Spinal cord (tissue), 10 donors: ENCODE results near the gene TMEM231. TPM values are rescaled to one million over a fixed set of nuclear protein-coding genes. Genes with fewer than 3 reads are reported as not detected.
A peak's percentile ranks its signal among the peaks of the same experiment; 100 is the strongest.
"Not testable (repeated sequence)": the region's sequence is repeated elsewhere in the genome, so short reads cannot be mapped to it uniquely, and the experiment has no call there.

ENCODE experiments used
- DNase-seq, 6 donors: peaks; one replicate each; pipeline versions ENCODE4 v3.0.0 to v3.0.0-alpha.2; 2013 to 2015; ENCODE audit warnings: low spot score in 6 of 6, low read depth in 4 of 6
- H3K27ac ChIP-seq: one replicate; pipeline ENCODE4 v1.5.1; 2013; ENCODE audit warnings: low read depth, low read length, control low read depth
- H3K27me3 ChIP-seq: one replicate; pipeline ENCODE4 v1.6.1; 2013; ENCODE audit warnings: low read length; ENCODE audit not compliant: control insufficient read depth, insufficient read depth
- H3K36me3 ChIP-seq: one replicate; pipeline ENCODE4 v1.6.1; 2013; ENCODE audit warnings: low read length; ENCODE audit not compliant: control insufficient read depth, insufficient read depth
- H3K4me1 ChIP-seq: one replicate; pipeline ENCODE4 v1.6.1; 2013; ENCODE audit warnings: low read length; ENCODE audit not compliant: control insufficient read depth, insufficient read depth
- H3K4me3 ChIP-seq: one replicate; pipeline ENCODE4 v1.5.1; 2013; ENCODE audit warnings: low read depth, low read length, control low read depth
- H3K9me3 ChIP-seq: one replicate; pipeline ENCODE4 v1.6.1; 2013; ENCODE audit warnings: low read length; ENCODE audit not compliant: control insufficient read depth, insufficient read depth
- WGBS: methylation state at CpG from one replicate; pipeline ENCODE4 v1.1.5; 2013; ENCODE audit warnings: missing lambda C conversion rate; ENCODE audit not compliant: insufficient coverage; 5-methylcytosine and 5-hydroxymethylcytosine counted together
- polyA plus RNA-seq, 2 donors: library from polyadenylated mRNA; unstranded; fragments of 120-200 nt; gene quantifications; one replicate each; pipeline ENCODE4 v1.2.1, GENCODE V29; 2013; ENCODE audit not compliant: insufficient read length in 2 of 2
- total RNA-seq, 2 donors: library from RNA; depleted of rRNA in 1 of 2; stranded (reverse); fragments of 120-200 nt in 1 of 2; fragments of >200 nt in 1 of 2; gene quantifications; one replicate each; pipeline versions ENCODE4 v1.2.3 to v1.2.4, GENCODE V29; 2013 to 2014
- donor health status: healthy.

Gene TMEM231
- total and polyA plus RNA-seq, 4 donors, result 25.1 to 55.9 (median 40.8) TPM

DNA sequence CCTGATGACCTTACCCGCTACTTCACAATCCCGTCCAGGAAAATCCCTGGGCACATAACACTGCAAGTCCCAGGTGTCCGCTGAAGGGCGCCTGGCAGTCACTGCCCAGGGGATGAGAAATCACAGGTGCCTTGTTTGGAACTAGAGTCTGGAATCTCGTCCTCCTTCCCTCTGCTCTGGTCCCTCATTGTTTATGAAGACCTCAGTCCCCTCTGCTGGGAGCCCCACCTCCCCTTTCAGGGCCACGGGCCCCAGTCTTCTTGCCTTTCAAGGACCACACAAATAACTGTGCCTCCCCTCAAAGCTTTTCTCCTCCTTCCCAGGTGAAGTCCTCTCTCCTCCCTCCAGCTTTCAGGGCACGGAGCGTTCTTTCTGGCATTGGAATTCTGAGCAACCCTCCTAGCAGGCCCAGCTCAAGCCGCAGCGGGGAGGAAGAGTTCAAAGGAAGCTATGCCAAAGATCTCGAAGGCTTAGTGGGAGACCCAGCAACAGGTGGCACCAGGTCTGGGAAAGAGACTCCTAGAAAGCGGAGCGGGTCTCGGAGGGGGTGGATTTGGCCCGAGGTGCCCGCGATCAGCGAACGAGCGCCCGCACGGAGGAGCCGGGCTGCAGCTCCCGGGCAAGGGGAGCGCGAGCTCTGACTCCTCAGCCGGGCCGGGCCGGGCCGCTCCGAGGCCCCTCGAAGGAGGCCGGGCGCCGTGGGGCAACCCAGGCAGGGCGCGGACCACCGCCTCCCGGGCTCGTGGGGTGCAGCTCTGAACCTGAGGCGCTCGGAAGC, 39.7 kb downstream of the TMEM231 start:
- peak overlapping the region; percentile 90 for H3K27ac ChIP-seq
- not testable (repeated sequence) for H3K36me3 ChIP-seq, H3K27me3 ChIP-seq, H3K9me3 ChIP-seq
- peak overlapping the region; percentile 76 for H3K4me3 ChIP-seq
- H3K4me1 ChIP-seq, result peaks cover 12% of the 10 kb centered on the region
- 4% methylated on average over 38 of the region's 42 CpGs for WGBS
- DNase-seq, result peak in 2 of 6 donors; percentile 52 to 64

DNA sequence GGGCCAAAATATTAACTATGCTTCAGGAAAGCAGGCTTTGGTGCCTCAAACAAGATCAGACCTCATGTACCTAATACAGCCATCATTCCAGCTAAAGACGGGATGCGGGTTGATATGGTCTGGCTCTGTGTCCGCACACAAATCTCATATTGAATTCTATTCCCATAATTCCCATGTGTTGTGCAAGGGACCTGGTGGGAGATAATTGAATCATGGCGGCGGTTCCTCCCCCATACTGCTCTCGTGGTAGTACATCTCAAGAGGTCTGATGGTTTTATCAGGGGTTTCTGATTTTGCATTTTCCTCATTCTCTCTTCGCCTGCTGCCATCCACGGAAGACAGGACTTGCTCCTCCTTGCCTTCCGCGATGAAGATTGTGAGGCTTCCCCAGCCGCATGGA, 41.8 kb downstream of the TMEM231 start:
- Histone ChIP-seq H3K27ac (no peak overlapping the region), H3K9me3 (no peaks in the 10 kb centered on the region), H3K27me3 (no peaks in the 10 kb centered on the region), H3K36me3 (no peaks in the 10 kb centered on the region), H3K4me1 (peaks cover 12% of the 10 kb centered on the region), H3K4me3 (no peak overlapping the region)
- DNase-seq, result no peak
- WGBS, result 97% methylated on average over 5 of the region's 11 CpGs

DNA sequence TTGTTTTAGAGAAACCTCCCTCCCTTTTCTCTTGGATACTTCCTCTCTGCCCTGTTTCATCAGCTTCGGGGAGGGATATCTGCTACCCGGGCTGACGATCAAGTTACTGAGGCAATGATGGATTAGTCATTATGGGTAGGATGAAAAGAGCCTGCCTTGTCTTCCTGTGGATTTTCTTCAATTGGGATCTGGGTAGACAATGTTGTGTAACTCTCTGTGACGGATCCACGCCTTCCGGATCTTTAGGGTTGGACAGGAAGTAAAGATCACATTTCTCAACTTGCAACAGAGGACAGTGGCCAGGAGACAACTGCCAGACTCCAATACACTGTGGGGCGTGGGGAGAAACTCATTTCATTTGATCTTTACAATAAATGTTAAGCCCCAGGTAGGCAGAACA, 49.5 kb downstream of the TMEM231 start:
- no peak overlapping the region for H3K4me3 ChIP-seq
- no peaks in the 10 kb centered on the region for H3K36me3 ChIP-seq
- no peaks in the 10 kb centered on the region for H3K9me3 ChIP-seq
- H3K4me1 ChIP-seq, result peaks cover 6% of the 10 kb centered on the region
- no peak for DNase-seq
- H3K27ac ChIP-seq, result no peak overlapping the region
- H3K27me3 ChIP-seq, result no peaks in the 10 kb centered on the region
- WGBS, result 61% methylated on average over 5 of the region's 7 CpGs

DNA sequence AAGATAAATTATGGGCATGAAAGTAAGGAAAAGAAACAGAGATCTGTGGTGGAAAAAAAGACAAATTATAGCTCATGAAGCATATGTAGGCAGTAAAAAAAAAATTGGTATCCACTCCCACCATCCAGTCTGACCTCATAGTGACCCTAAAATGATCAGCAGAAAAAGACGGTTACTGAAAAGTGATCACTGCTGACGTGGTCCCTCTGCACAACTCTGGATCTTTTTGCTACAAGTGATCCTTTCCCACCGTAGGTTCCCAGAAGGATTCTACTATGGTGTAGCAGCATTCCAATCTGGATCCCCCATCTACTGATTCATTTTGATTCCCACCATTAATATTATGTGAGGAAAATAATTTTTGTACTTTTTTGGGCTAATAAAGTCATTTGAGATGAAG, 49.9 kb downstream of the TMEM231 start:
- Histone ChIP-seq H3K9me3 (no peaks in the 10 kb centered on the region), H3K27me3 (no peaks in the 10 kb centered on the region), H3K4me3 (no peak overlapping the region), H3K4me1 (peaks cover 10% of the 10 kb centered on the region), H3K36me3 (no peaks in the 10 kb centered on the region), H3K27ac (no peak overlapping the region)
- DNase-seq, result no peak
- no CpG with 5 or more reads among the region's 3 CpGs for WGBS

DNA sequence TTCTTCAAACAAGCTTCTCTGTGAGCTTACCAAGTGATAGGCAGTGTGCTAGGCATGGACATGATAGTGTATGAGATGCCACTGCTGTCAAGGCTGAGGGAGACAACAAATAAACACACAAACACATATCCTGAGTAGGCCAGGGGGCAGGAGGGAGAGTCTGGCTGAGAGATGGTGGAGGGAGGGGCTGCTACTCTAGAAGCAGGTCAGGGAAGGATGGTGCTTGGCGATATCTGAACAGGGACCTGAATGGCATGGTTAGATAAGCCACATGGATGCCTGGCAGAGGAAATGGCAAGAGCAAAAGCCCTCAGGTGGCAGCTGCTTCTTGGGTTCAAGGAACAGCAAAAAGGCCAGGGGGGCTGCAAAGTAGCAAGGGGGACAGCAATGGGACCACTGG, 52.3 kb downstream of the TMEM231 start:
- Histone ChIP-seq H3K4me1 (peaks cover 13% of the 10 kb centered on the region), H3K27me3 (no peaks in the 10 kb centered on the region), H3K27ac (no peak overlapping the region), H3K36me3 (no peaks in the 10 kb centered on the region), H3K9me3 (no peaks in the 10 kb centered on the region), H3K4me3 (no peak overlapping the region)
- 88% methylated on average over 1 of the region's 1 CpG for WGBS
- no peak for DNase-seq

DNA sequence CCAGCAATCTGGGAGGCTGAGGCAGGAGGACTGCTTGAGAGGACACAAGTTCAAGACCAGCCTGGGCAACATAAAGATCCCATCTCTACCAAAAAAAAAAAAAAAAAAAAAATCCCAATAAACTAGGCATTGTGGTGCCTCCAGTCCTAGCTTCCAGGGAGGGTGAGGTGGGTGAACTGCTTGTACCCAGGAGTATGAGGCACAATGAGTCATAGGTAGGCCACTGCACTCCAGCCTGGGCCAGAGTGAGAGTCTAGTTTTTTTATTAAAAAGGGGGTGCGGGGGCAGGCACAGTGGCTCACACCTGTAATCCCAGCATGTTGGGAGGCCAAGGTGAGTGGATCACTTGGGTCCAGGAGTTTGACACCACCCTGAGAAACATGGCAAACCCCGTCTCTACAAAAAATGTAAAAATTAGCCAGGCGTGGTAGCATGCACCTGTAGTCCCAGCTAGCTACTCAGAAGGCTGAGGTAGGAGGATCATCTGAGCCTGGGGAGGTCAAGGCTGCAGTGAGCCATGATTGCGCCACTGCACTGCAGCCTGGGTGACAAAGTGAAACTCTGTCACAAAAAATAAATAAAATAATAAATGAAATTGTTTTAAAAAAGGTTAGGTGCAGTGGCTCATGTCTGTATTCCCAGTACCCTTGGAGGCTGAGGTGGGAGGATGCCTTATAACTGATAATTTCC, 53.0 kb downstream of the TMEM231 start:
- Histone ChIP-seq H3K4me1 (peaks cover 21% of the 10 kb centered on the region), H3K4me3 (no peak overlapping the region)
- 94% methylated on average over 3 of the region's 4 CpGs for WGBS

DNA sequence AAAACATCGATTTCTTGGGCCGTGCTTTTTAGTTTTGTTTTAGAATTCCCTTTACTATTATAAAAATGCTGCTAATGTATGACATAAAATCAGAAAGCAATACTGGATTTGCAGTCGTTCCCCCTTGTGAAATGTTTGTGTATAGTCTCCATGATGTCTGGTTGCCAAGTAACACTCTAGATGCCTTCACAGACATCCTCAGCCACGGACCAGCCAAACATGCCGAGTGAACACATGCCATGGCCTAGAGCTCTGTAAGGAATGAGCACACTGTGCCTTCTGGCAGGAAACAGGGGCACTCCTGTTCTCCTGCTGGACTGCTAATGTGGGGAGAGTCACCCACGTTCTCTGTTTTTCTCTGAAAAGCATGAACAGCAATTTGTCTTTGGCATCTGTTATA, 54.2 kb downstream of the TMEM231 start:
- H3K27ac ChIP-seq, H3K36me3 ChIP-seq, H3K9me3 ChIP-seq, H3K27me3 ChIP-seq, H3K4me3 ChIP-seq: not testable (repeated sequence)
- H3K4me1 ChIP-seq, result peaks cover 24% of the 10 kb centered on the region
- DNase-seq, result peak in 4 of 6 donors; percentile 42 to 89 (median 74)
- no CpG with 5 or more reads among the region's 6 CpGs for WGBS

More for the DNA sequence above, 53.0 kb downstream of the TMEM231 start:
- Histone ChIP-seq H3K27me3 (no peaks in the 10 kb centered on the region), H3K36me3 (no peaks in the 10 kb centered on the region), H3K27ac (no peak overlapping the region), H3K9me3 (no peaks in the 10 kb centered on the region)
- DNase-seq, result no peak

DNA sequence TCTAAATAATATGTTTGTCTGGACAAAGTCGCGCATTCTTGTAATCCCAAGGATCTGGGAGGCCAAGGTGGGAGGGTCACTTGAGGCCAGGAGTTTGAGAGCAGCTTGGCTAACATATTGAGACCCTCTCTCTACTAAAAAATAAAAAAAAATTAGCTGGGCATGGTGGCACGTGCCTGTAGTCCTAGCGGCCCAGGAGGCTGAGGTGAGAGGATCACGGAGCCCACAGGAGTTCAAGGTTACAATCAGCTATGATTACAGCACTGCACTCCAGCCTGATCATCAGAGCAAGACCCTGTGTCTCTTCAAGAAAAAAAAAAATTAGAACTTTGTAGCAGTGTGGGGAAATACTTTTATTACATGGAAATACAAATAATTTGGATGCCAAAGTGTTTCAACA, 54.7 kb downstream of the TMEM231 start:
- Histone ChIP-seq H3K27ac (no peak overlapping the region), H3K4me3 (no peak overlapping the region), H3K36me3 (no peaks in the 10 kb centered on the region), H3K9me3 (no peaks in the 10 kb centered on the region), H3K27me3 (no peaks in the 10 kb centered on the region), H3K4me1 (peaks cover 24% of the 10 kb centered on the region)
- no peak for DNase-seq
- 73% methylated on average over 3 of the region's 5 CpGs for WGBS

DNA sequence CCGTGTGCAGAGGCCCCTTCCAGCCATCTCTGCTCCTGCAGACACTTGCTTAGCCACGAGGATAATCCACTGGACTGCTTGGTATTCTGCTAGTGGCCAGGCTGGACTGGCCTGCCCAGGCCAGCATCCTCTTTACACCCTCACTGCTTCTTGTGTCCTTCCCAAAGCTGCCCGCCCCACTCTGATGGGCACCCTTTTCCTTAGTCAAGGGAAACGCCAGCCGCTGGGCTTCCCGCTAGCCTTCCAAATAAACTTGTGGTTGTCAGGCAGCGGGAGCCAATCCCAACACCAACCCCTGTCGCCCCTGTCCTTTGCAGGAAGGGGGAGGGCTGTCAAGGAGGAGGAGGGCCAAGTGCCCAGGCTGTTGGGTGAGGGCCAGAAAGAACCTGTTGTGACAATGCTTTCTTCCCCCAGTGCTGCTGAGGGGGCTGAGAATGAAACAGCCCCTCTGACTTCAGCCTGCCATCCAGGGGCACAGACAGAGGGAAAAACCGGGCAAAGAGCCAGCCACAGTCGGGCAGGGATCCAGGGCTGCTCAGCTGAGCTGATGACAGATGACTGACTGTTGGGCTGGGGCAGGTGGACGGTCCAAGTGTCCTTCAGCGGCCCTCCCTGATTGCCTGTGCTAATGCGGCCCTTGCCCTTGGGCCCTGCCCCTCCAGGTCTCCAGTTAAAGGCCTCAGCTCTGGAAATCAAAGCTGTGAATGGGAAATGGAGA, 57.3 kb downstream of the TMEM231 start:
- H3K36me3 ChIP-seq, H3K4me3 ChIP-seq, H3K27me3 ChIP-seq, H3K9me3 ChIP-seq: not testable (repeated sequence)
- WGBS, result 15% methylated on average over 2 of the region's 13 CpGs
- peak overlapping the region; percentile 75 for H3K27ac ChIP-seq
- DNase-seq, result peak in 2 of 6 donors; percentile 83 to 88
- H3K4me1 ChIP-seq, result peaks cover 43% of the 10 kb centered on the region
